Metanephros (tissue), 2 donors: ENCODE data around the gene SSBP4. TPM values are rescaled to one million over a fixed set of nuclear protein-coding genes. Genes with fewer than 3 reads are reported as not detected.

Source experiments
- small RNA-seq: library from RNA; depleted of rRNA; stranded (forward); fragments of <200 nt; gene quantifications from one replicate; pipeline ENCODE3, GENCODE V24; 2014; ENCODE audit warnings: low replicate concordance
- total RNA-seq: library from RNA; depleted of rRNA; stranded (reverse); fragments of >200 nt; gene quantifications from one replicate; pipeline ENCODE4 v1.2.3, GENCODE V29; 2014

SSBP4 gene
- total RNA-seq, result 77.5 TPM

DNA sequence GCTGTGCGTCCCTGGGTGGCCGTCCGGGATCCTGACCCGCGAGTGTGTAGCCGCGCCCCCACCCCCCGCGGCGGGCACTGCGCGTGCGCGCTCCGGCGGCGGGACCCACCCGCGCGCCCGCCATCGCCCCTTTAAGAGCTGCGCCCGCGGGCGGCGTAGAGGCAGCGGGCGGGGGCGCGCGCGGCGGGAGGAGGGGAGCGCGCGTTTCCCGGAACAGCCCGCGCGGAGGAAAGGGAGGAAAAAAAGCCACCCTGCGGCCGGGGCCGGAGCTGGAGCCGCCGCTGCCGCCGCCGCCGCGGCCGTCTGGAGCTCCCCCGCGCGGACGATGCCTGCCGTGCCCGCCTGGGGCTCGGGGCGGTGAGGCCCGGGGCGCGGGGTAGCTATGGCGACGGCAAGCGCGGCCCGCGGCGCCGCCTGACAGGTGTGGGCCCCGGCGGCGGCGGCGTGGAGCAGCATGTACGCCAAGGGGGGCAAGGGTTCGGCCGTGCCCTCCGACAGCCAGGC, at the start of gene SSBP4:
TSS of gene SSBP4 (plus strand) at position 204 of the 504 bp plus-strand sequence. CDS start at position 455, 251 bp downstream.

DNA sequence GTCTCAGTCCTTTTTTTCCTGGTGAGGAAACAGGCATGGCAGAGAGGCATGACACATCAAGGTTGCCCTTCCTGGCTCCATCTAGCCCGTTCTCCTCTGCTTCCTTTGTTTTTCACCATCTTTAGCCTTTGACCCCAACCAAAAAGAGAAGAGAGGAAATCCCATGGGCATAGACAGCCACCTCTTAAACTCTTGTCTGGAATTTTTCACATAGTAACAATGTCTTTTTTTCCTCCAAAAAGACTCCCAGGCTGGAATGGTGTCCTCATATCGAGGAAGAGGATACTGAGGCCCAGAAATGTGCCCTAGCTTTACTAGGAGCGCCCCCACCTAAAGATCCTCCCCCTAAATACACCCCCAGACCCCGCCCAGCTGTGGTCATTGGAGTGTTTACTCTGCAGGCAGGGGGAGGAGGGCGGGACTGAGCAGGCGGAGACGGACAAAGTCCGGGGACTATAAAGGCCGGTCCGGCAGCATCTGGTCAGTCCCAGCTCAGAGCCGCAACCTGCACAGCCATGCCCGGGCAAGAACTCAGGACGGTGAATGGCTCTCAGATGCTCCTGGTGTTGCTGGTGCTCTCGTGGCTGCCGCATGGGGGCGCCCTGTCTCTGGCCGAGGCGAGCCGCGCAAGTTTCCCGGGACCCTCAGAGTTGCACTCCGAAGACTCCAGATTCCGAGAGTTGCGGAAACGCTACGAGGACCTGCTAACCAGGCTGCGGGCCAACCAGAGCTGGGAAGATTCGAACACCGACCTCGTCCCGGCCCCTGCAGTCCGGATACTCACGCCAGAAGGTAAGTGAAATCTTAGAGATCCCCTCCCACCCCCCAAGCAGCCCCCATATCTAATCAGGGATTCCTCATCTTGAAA, 33.3 kb upstream of the SSBP4 start, which contains the start of gene GDF15:
TSS of gene GDF15 (plus strand) at position 484 of the 868 bp plus-strand sequence. CDS start at position 516, 32 bp downstream.

DNA sequence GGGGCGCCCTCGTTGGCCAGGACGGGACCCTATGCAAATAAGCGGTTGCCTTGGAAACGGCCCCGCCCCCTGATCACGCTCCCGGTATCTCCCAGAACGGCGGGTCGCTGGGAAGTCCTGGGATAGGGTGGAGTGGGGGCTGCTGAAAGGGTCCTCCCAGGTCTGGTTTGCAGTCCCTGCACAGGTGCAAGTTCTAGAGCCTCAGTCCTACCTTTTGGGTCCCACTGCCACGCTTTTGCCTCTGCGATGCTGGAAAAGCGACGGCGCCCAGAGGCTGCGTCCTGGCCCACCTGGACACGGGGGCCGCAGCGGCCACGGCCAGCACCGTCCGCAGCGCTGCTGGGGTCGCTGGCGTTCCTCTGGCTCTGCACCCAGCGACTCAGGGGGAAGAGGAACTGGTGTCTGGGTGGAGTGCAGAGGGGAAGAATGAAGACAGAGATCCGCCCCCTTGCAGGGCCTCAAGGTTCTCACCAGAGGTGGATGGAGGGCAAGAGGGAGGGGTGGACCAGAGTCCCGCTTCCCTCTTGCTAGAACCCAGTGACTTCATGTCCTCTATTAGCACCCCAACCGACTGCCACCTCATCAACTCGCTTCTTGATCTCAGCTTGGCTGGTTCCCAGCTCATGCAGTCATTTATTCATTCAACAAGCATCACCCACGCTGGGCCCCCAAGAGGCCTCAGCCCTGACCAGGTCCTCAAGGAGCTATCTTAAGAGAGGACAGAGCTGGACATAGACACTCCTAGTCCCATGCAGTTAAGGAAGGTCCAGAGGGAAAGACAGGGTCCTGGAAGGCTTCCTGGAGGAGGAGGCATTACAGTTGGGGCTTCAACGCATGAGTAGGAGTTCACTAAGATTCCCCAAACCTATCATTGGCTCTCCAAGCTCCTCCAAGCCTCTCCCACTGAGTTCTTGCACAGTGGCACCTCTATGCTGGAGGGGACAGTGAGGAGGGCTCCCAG, 21.7 kb upstream of the SSBP4 start, which contains the start of gene LRRC25:
TSS of gene LRRC25 (minus strand) at position 381 of the 961 bp plus-strand sequence. CDS start 659 bp downstream, outside the sequence.

DNA sequence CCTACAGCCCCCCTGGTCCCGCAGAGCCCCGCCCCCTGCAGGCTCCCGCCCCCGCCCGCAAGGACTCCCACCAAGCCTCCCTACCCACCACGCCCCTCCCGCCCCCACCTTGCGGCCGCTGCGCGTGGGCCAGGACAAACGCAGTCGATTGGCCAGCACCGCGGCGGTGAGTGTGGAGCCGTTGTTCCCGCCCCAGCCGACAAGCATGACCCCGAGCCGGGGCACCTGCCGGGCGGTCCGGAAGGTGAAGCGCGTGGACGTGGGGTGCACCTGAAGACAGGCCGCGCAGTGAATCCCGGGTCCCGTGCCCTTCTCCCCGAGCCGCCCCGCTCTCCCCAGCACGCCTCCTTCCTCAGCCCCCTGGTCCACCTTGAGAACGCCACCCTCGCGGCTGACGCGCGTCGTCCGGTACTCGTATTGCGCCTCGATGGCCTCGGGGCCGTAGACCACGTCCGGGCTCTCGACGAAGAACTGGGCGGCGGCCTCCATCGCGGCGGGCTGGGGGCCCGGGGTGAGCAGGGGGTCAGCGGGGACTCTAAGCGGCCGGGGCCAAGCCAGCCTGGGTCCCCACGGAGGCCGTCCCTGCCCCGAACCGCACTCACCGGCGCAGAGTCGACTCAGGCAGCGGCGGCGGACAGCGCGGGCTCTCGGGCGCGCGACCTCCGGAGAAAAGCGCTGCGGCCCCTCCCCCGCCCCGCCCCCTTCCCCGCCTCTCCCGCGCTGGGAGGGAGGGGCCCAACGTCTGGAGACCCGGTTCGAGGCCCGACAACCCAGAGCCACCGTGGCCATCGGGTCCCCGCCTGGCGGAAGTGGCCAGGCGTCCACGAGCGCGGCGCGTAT, 18.5 kb downstream of the SSBP4 start, which contains the start of gene ISYNA1:
TSS of gene ISYNA1 (minus strand) at position 643 of the 840 bp plus-strand sequence. CDS start at position 489, 154 bp downstream.

Small RNA genes lying within 50 kb of the gene (small RNA-seq; reads per million reads assigned to genes)
- gene MIR3189, result not detected

Other genes with a start within 250 kb of the SSBP4 start
- gene IFI30, start 245.6 kb upstream of the SSBP4 start, total RNA-seq, result 57.0 TPM
- gene MPV17L2, start 226.2 kb upstream of the SSBP4 start, total RNA-seq, result 8.1 TPM
- gene RAB3A, start 215.4 kb upstream of the SSBP4 start, total RNA-seq, result 8.8 TPM
- 5.3 TPM for gene PDE4C, start 193.0 kb upstream of the SSBP4 start, total RNA-seq
- gene IQCN, start 144.9 kb upstream of the SSBP4 start, total RNA-seq, result 3.3 TPM
- 367 TPM for gene JUND, start 137.8 kb upstream of the SSBP4 start, total RNA-seq
- 148 TPM for gene LSM4, start 96.3 kb upstream of the SSBP4 start, total RNA-seq
- gene PGPEP1, start 78.8 kb upstream of the SSBP4 start, total RNA-seq, result 31.9 TPM
- gene GDF15, start 33.2 kb upstream of the SSBP4 start, total RNA-seq, result 139 TPM
- 5.4 TPM for gene LRRC25, start 21.8 kb upstream of the SSBP4 start, total RNA-seq
- gene ISYNA1, start 18.7 kb downstream of the SSBP4 start, total RNA-seq, result 126 TPM
- gene ELL, start 102.7 kb downstream of the SSBP4 start, total RNA-seq, result 19.2 TPM
- 162 TPM for gene FKBP8, start 124.2 kb downstream of the SSBP4 start, total RNA-seq
- gene KXD1, start 138.5 kb downstream of the SSBP4 start, total RNA-seq, result 50.3 TPM
- 1,386 TPM for gene UBA52, start 152.5 kb downstream of the SSBP4 start, total RNA-seq
- 60.1 TPM for gene REX1BD, start 169.4 kb downstream of the SSBP4 start, total RNA-seq
- gene CRLF1, start 187.4 kb downstream of the SSBP4 start, total RNA-seq, result 1.2 TPM
- gene TMEM59L, start 193.5 kb downstream of the SSBP4 start, total RNA-seq, result 5.4 TPM
- 12.3 TPM for gene KLHL26, start 217.6 kb downstream of the SSBP4 start, total RNA-seq